Measurements from ENCODE around the gene RIOK2. TPM values are rescaled to one million over a fixed set of nuclear protein-coding genes. Genes with fewer than 3 reads are reported as not detected.

Gene RIOK2
- total and polyA plus RNA-seq, 2 donors (not counting 1 experiment from before 2014, with no cell fraction given): 18.2 to 24.6 TPM

DNA sequence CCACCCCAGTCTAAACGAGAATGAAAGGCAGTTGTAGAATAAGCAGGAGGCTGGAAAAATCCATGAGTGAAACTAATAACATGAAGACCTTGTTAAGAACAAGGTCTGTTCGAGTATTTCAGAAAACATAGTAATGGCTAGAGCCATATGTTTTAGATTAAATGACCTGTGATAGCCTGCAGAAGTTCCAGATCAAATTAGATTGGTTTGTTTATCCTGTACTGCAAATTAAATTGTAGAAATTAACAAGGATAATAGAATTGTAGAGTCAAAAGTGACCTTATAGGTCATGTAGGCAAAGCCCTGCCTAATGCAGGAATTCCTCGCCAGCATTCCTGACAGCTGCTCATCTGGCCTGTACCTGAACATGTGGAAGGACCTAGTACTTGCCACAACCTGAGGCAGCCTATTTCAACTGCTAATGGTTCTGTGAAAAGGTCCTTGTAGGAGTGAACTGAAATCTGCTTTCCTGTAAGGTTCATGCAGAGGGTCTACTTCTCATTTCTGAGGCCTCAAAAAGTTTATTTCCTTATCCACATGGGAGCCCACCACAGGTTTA lies 57.8 kb downstream of the RIOK2 start:
- Histone ChIP-seq H3K27me3 (ENCODE audit: control insufficient read depth, insufficient read depth, low read length) (peaks cover 21% of the 10 kb centered on the region), H2AFZ (ENCODE audit: low read length) (no peak overlapping the region), H3K27ac (ENCODE audit: insufficient read depth, low read length) (no peak overlapping the region), H3K79me2 (ENCODE audit: control insufficient read depth, insufficient read depth, low read length) (no peaks in the 10 kb centered on the region), H3K9ac (ENCODE audit: insufficient read depth, low read length) (no peak overlapping the region), H4K20me1 (ENCODE audit: control insufficient read depth, extremely low read depth, insufficient read depth, low read length) (no peaks in the 10 kb centered on the region), H3K4me3 (replicated peaks in 1 of 4; ENCODE audit: control extremely low read depth in 1 of 4, insufficient read depth in 1 of 4, low read depth in 3 of 4, low read length in 4 of 4) (no peak overlapping the region), H3K4me1 (ENCODE audit: control insufficient read depth, extremely low read depth, insufficient read depth, low read length) (no peaks in the 10 kb centered on the region), H3K4me2 (ENCODE audit: extremely low read depth, insufficient read depth, low read length) (no peak overlapping the region), H3K36me3 (ENCODE audit: control insufficient read depth, insufficient read depth, low read length) (no peaks in the 10 kb centered on the region), H3K9me3 (ENCODE audit: control insufficient read depth, insufficient read depth, low read depth, low read length) (no peaks in the 10 kb centered on the region)
- no peak for TF ChIP-seq EZH2 (IDR thresholded peaks at IDR 0.05; ENCODE audit: low read length, missing control alignments)
- no peak for TF ChIP-seq CTCF (conservative IDR thresholded peaks at IDR 0.05 in 1 of 2, IDR thresholded peaks at IDR 0.05 in 1 of 2; ENCODE audit: low read depth in 1 of 2, low read length in 2 of 2)
- DNase-seq (ENCODE audit: low read depth in 2 of 2): no peak

DNA sequence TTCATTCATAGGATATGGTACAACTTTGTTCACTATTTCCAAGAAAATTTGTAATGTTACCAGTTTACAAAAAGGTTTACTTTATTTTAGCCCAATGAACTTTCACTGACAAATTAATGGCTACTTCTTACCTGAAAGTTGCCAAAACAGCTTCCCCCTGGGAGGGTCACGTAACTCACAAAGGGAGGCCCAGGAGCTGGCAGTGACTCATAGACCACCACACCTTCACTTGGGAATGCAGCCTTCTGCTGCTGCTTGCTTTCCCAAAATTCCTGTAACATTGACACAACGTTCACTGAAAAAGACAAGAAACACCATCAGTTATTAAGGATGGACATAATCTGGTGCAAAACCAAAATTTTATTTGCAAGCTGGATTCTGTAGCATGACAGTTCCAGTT lies 58.7 kb downstream of the RIOK2 start:
- no peaks in the 10 kb centered on the region for H3K79me2 ChIP-seq (ENCODE audit: control insufficient read depth, insufficient read depth, low read length)
- no peaks in the 10 kb centered on the region for H4K20me1 ChIP-seq (ENCODE audit: control insufficient read depth, extremely low read depth, insufficient read depth, low read length)
- peak in 1 of 2 donors; percentile 11 for DNase-seq (ENCODE audit: low read depth in 2 of 2)
- H3K4me1 ChIP-seq (ENCODE audit: control insufficient read depth, extremely low read depth, insufficient read depth, low read length): no peaks in the 10 kb centered on the region
- H3K27me3 ChIP-seq (ENCODE audit: control insufficient read depth, insufficient read depth, low read length): peaks cover 21% of the 10 kb centered on the region
- H2AFZ ChIP-seq (ENCODE audit: low read length): no peak overlapping the region
- H3K9ac ChIP-seq (ENCODE audit: insufficient read depth, low read length): no peak overlapping the region
- H3K36me3 ChIP-seq (ENCODE audit: control insufficient read depth, insufficient read depth, low read length): no peaks in the 10 kb centered on the region
- no peak overlapping the region for H3K4me3 ChIP-seq (replicated peaks in 1 of 4; ENCODE audit: control extremely low read depth in 1 of 4, insufficient read depth in 1 of 4, low read depth in 3 of 4, low read length in 4 of 4)
- H3K9me3 ChIP-seq (ENCODE audit: control insufficient read depth, insufficient read depth, low read depth, low read length): no peaks in the 10 kb centered on the region
- H3K27ac ChIP-seq (ENCODE audit: insufficient read depth, low read length): no peak overlapping the region
- TF ChIP-seq EZH2 (IDR thresholded peaks at IDR 0.05; ENCODE audit: low read length, missing control alignments) (no peak), CTCF (conservative IDR thresholded peaks at IDR 0.05 in 1 of 2, IDR thresholded peaks at IDR 0.05 in 1 of 2; ENCODE audit: low read depth in 1 of 2, low read length in 2 of 2) (no peak)
- no peak overlapping the region for H3K4me2 ChIP-seq (ENCODE audit: extremely low read depth, insufficient read depth, low read length)

DNA sequence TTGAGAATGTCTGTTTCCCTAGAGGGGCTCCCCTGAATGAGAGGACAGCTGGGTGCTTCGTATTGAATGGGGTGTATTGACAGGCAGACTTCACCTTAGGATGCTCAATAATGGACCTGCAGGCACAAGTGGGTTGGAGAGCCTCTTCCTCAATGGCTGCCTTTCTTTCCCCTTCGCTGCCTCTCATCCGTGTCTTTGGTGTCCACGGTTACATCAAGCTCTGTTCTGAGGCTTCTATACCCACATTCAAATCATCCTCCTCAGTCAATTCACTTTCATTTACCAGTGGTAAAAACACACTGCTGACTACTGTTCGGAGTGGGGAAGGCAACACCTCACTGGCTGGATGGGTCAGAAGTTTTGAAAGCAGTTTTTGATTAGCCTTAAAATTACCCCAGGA lies 61.2 kb downstream of the RIOK2 start:
- Histone ChIP-seq H3K9ac (ENCODE audit: insufficient read depth, low read length) (no peak overlapping the region), H3K4me1 (ENCODE audit: control insufficient read depth, extremely low read depth, insufficient read depth, low read length) (no peaks in the 10 kb centered on the region), H3K4me3 (replicated peaks in 1 of 4; ENCODE audit: control extremely low read depth in 1 of 4, insufficient read depth in 1 of 4, low read depth in 3 of 4, low read length in 4 of 4) (no peak overlapping the region), H3K79me2 (ENCODE audit: control insufficient read depth, insufficient read depth, low read length) (no peaks in the 10 kb centered on the region), H3K27me3 (ENCODE audit: control insufficient read depth, insufficient read depth, low read length) (peaks cover 19% of the 10 kb centered on the region), H3K4me2 (ENCODE audit: extremely low read depth, insufficient read depth, low read length) (no peak overlapping the region), H3K36me3 (ENCODE audit: control insufficient read depth, insufficient read depth, low read length) (no peaks in the 10 kb centered on the region), H2AFZ (ENCODE audit: low read length) (no peak overlapping the region), H3K9me3 (ENCODE audit: control insufficient read depth, insufficient read depth, low read depth, low read length) (no peaks in the 10 kb centered on the region), H4K20me1 (ENCODE audit: control insufficient read depth, extremely low read depth, insufficient read depth, low read length) (no peaks in the 10 kb centered on the region), H3K27ac (ENCODE audit: insufficient read depth, low read length) (no peak overlapping the region)
- no peak for DNase-seq (ENCODE audit: low read depth in 2 of 2)
- TF ChIP-seq EZH2 (IDR thresholded peaks at IDR 0.05; ENCODE audit: low read length, missing control alignments) (no peak), CTCF (conservative IDR thresholded peaks at IDR 0.05 in 1 of 2, IDR thresholded peaks at IDR 0.05 in 1 of 2; ENCODE audit: low read depth in 1 of 2, low read length in 2 of 2) (no peak)
